Measurements from ENCODE around the gene RABAC1.

Gene RABAC1

DNA sequence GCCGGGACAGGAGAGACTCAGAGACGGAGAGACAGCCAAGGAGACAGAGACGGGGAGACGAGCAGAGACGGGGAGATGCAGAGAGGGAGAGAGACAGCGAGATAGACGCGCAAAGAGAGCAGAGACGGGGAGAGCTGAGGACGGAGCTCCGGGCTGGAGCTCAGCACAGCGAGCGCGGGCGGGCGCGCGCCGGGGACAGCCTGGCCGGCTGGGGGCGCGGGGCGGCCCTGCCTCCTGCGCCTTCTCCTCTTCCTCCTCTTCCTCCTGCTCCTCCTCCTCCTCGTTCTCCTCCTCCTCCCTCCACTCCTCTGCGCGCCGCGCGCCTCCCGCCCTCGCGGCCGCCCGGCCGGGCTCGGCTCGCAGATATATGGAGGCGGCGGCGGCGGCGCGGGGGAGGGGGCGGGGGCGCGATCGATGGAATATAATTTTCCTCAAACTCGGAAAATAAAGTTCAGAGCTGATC is 30.9 kb downstream of the RABAC1 start, which contains the start of gene ERFL:
TSS of gene ERFL (minus strand) at position 229 of the 463 bp plus-strand sequence. CDS start 15,530 bp downstream, outside the sequence.
- Histone ChIP-seq H3K36me3 (ENCODE audit: insufficient read depth, low read length) (no peaks in the 10 kb centered on the region), H3K27me3 (ENCODE audit: insufficient read depth, low read length) (peaks cover 8% of the 10 kb centered on the region; the same call in 1 of the 2 replicates), H2AFZ (ENCODE audit: low read length) (no peak within 1 kb of the TSS), H3F3A (ENCODE audit: insufficient read depth, low read length) (no peaks in the 10 kb centered on the region), H3K9ac (ENCODE audit: low read length) (peak within 1 kb of the TSS; percentile 69), H3K27ac (ENCODE audit: low read depth, low read length, poor library complexity, severe bottlenecking) (peak within 1 kb of the TSS; percentile 33), H4K20me1 (ENCODE audit: insufficient read depth, low read length) (no peaks in the 10 kb centered on the region), H3K9me2 (ENCODE audit: low read depth, low read length) (no peaks in the 10 kb centered on the region), H3K4me2 (ENCODE audit: low read length) (peak within 1 kb of the TSS; percentile 98), H3K4me1 (ENCODE audit: insufficient read depth, low read length, severe bottlenecking) (peaks cover 26% of the 10 kb centered on the region), H3K4me3 (ENCODE audit: low read depth, low read length, poor library complexity, severe bottlenecking) (peak within 1 kb of the TSS; percentile 72), H3K79me2 (ENCODE audit: insufficient read depth, low read length) (no peaks in the 10 kb centered on the region), H3K9me3 (ENCODE audit: low read length) (no peaks in the 10 kb centered on the region)
- TF ChIP-seq CTCF (IDR thresholded peaks at IDR 0.05; ENCODE audit: low read length) = no peak
- TF ChIP-seq EZH2 (IDR thresholded peaks at IDR 0.05; ENCODE audit: borderline replicate concordance, low read length) = no peak

DNA sequence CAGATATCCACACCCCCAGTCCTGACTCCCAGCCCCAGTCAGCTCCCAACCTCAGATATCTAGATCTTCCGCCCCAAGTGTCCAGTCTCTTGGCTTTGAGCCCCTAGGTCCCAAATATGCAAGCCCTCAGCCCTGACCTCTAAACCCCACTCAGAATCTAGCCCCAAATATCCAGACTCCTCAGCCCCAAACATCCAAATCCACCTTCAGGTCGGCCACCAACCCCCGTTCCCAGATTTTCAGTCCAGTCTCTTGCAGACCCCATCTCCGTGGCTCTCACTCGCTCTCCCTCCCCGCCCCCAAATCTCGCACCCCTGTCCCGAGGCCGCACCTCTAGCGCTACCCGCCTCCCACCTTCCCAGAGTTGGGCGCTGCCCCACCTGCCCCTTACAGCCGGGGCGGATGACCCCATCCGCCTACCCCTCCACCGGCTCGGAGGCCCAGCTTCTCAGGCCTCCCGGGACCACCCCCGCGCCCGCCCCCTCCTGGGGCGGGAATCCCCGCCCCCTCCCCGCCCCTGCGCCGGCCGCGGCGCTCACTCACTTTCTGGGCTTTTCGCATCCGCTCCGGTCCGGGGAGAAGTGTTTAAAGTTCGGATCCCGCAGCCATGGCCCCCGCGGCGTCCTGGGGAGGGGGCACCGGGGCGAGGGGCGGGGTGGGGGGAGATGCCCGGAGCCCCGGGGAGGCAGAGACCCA is 31.5 kb downstream of the RABAC1 start:
- Histone ChIP-seq H3K4me3 (ENCODE audit: low read depth, low read length, poor library complexity, severe bottlenecking) (peak overlapping the region; percentile 72), H3K9ac (ENCODE audit: low read length) (peak overlapping the region; percentile 69), H3K4me2 (ENCODE audit: low read length) (peak overlapping the region; percentile 98), H3K27ac (ENCODE audit: low read depth, low read length, poor library complexity, severe bottlenecking) (no peak overlapping the region), H3K36me3 (ENCODE audit: insufficient read depth, low read length) (no peaks in the 10 kb centered on the region), H2AFZ (ENCODE audit: low read length) (no peak overlapping the region), H3K4me1 (ENCODE audit: insufficient read depth, low read length, severe bottlenecking) (peaks cover 26% of the 10 kb centered on the region), H4K20me1 (ENCODE audit: insufficient read depth, low read length) (no peaks in the 10 kb centered on the region), H3F3A (ENCODE audit: insufficient read depth, low read length) (no peaks in the 10 kb centered on the region), H3K9me2 (ENCODE audit: low read depth, low read length) (no peaks in the 10 kb centered on the region), H3K79me2 (ENCODE audit: insufficient read depth, low read length) (no peaks in the 10 kb centered on the region), H3K27me3 (ENCODE audit: insufficient read depth, low read length) (peaks cover 8% of the 10 kb centered on the region; the same call in 1 of the 2 replicates), H3K9me3 (ENCODE audit: low read length) (no peaks in the 10 kb centered on the region)
- TF ChIP-seq EZH2 (IDR thresholded peaks at IDR 0.05; ENCODE audit: borderline replicate concordance, low read length) = no peak
- TF ChIP-seq CTCF (IDR thresholded peaks at IDR 0.05; ENCODE audit: low read length) = no peak

GRCh38 chr19:41926763-41927496 is 32.2 kb downstream of the RABAC1 start:
- H3K4me3 ChIP-seq (ENCODE audit: low read depth, low read length, poor library complexity, severe bottlenecking) = no peak overlapping the region
- H3K4me1 ChIP-seq (ENCODE audit: insufficient read depth, low read length, severe bottlenecking) = peaks cover 26% of the 10 kb centered on the region
- H3K9ac ChIP-seq (ENCODE audit: low read length) = no peak overlapping the region
- no peak overlapping the region for H2AFZ ChIP-seq (ENCODE audit: low read length)
- peak overlapping the region; percentile 98; the same call in 1 of the 2 replicates for H3K4me2 ChIP-seq (ENCODE audit: low read length)
- H3K36me3 ChIP-seq (ENCODE audit: insufficient read depth, low read length) = no peaks in the 10 kb centered on the region
- H3K27me3 ChIP-seq (ENCODE audit: insufficient read depth, low read length) = peaks cover 4% of the 10 kb centered on the region; the same call in 1 of the 2 replicates
- no peaks in the 10 kb centered on the region for H3K79me2 ChIP-seq (ENCODE audit: insufficient read depth, low read length)
- H4K20me1 ChIP-seq (ENCODE audit: insufficient read depth, low read length) = no peaks in the 10 kb centered on the region
- H3K27ac ChIP-seq (ENCODE audit: low read depth, low read length, poor library complexity, severe bottlenecking) = no peak overlapping the region
- no peaks in the 10 kb centered on the region for H3F3A ChIP-seq (ENCODE audit: insufficient read depth, low read length)
- H3K9me3 ChIP-seq (ENCODE audit: low read length) = no peaks in the 10 kb centered on the region
- no peaks in the 10 kb centered on the region for H3K9me2 ChIP-seq (ENCODE audit: low read depth, low read length)
- TF ChIP-seq CTCF (IDR thresholded peaks at IDR 0.05; ENCODE audit: low read length) (no peak), EZH2 (IDR thresholded peaks at IDR 0.05; ENCODE audit: borderline replicate concordance, low read length) (no peak)

Data from OCI-LY1 (cell line).